IMR-90 (cell line): Measurements from ENCODE around the gene ADD3. TPM values are rescaled to one million over a fixed set of nuclear protein-coding genes. Genes with fewer than 3 reads are reported as not detected.

Source experiments
- ATAC-seq: fragments of 200-7000 bp; cut with Tn5 transposase; 2 replicates; pipeline ENCODE4 v1.9.1; 2020; ENCODE audit warnings: low read depth, mild to moderate bottlenecking, moderate library complexity
- BruUV-seq: library from RNA; stranded (reverse); fragments of 400-500 nt; replicated peaks from 2 replicates; lab custom pipeline; 2021; lab: Mats Ljungman, UMichigan
- CTCF ChIA-PET: fragments of 300-600 bp; formaldehyde crosslinking; extraction: SDS; loops from one replicate; lab custom pipeline; 2021; ENCODE audit warnings: antibody characterized with exemption; lab: Yijun Ruan, JAX
- POLR2A ChIA-PET: fragments of 300-600 bp; sonication (Branson Sonifier 250); formaldehyde crosslinking; loops from one replicate; lab custom pipeline; 2022; ENCODE audit warnings: antibody characterized with exemption; ENCODE audit not compliant: unreplicated experiment; lab: Charles Lee
- DNase-seq: peaks from one replicate; pipeline ENCODE4 v3.0.0; 2013
- H2AFZ ChIP-seq: replicated peaks from 2 replicates; pipeline ENCODE3; 2013; ENCODE audit warnings: low read length, mild to moderate bottlenecking; ENCODE audit not compliant: poor library complexity
- H2AK5ac ChIP-seq: 2 replicates; pipeline ENCODE4 v1.6.1; 2013; ENCODE audit warnings: low read depth, low read length, inconsistent platforms
- H2AK9ac ChIP-seq: replicated peaks from 2 replicates; pipeline ENCODE3; 2013; ENCODE audit warnings: mild to moderate bottlenecking, low read depth, low read length, moderate library complexity; ENCODE audit not compliant: poor library complexity
- H2BK120ac ChIP-seq: 2 replicates; pipeline ENCODE4 v1.6.1; 2013; ENCODE audit warnings: low read depth, low read length, inconsistent platforms
- H2BK15ac ChIP-seq: 3 replicates; pipeline ENCODE4 v1.6.1; 2013; ENCODE audit warnings: low read depth, low read length, inconsistent platforms
- H2BK20ac ChIP-seq: 2 replicates; pipeline ENCODE4 v1.6.1; 2013; ENCODE audit warnings: low read depth, mild to moderate bottlenecking, inconsistent platforms, low read length, moderate library complexity
- H2BK5ac ChIP-seq: 2 replicates; pipeline ENCODE4 v1.6.1; 2013; ENCODE audit warnings: mild to moderate bottlenecking, low read depth, low read length, inconsistent platforms; ENCODE audit not compliant: poor library complexity, severe bottlenecking
- H3K14ac ChIP-seq: replicated peaks from 2 replicates; pipeline ENCODE4 v1.6.1; 2013; ENCODE audit warnings: low read depth, low read length, inconsistent platforms
- H3K18ac ChIP-seq: 2 replicates; pipeline ENCODE4 v1.6.1; 2013; ENCODE audit warnings: low read depth, low read length, control low read depth
- H3K23ac ChIP-seq: 2 replicates; pipeline ENCODE4 v1.6.1; 2013; ENCODE audit warnings: low read depth, low read length, inconsistent platforms
- H3K27ac ChIP-seq: 2 replicates; pipeline ENCODE4 v1.5.1; 2013; ENCODE audit warnings: mild to moderate bottlenecking, control low read depth, low read length; ENCODE audit not compliant: insufficient read depth
- H3K27me3 ChIP-seq: 2 replicates; pipeline ENCODE4 v1.6.1; 2013; ENCODE audit warnings: low read length; ENCODE audit not compliant: control insufficient read depth, insufficient read depth
- H3K36me3 ChIP-seq: 2 replicates; pipeline ENCODE4 v1.6.1; 2013; ENCODE audit warnings: low read length, mixed read lengths; ENCODE audit not compliant: control insufficient read depth, insufficient read depth
- H3K4ac ChIP-seq: 2 replicates; pipeline ENCODE4 v1.6.1; 2013; ENCODE audit warnings: low read depth, low read length, inconsistent platforms
- H3K4me1 ChIP-seq: 2 replicates; pipeline ENCODE4 v1.6.1; 2013; ENCODE audit warnings: low read length, mixed read lengths; ENCODE audit not compliant: control insufficient read depth, insufficient read depth
- H3K4me2 ChIP-seq: 2 replicates; pipeline ENCODE4 v1.6.1; 2013; ENCODE audit warnings: low read depth, mild to moderate bottlenecking, control low read depth, low read length, moderate library complexity
- H3K4me3 ChIP-seq: 2 replicates; pipeline ENCODE4 v1.5.1; 2013; ENCODE audit warnings: low read depth, mild to moderate bottlenecking, control low read depth, low read length, moderate library complexity; ENCODE audit not compliant: insufficient read depth
- H3K56ac ChIP-seq: 2 replicates; pipeline ENCODE4 v1.6.1; 2013; ENCODE audit warnings: low read length, inconsistent platforms; ENCODE audit not compliant: insufficient read depth; ENCODE audit errors: extremely low read depth
- H3K79me1 ChIP-seq, 2 experiments: 2 replicates each; pipeline ENCODE4 v1.6.1; 2013; ENCODE audit warnings: low read length in 2 of 2, inconsistent platforms in 1 of 2, low read depth in 1 of 2
- H3K9ac ChIP-seq: 2 replicates; pipeline ENCODE4 v1.6.1; 2013; ENCODE audit warnings: low read depth, low read length, control low read depth
- H3K9me1 ChIP-seq: 2 replicates; pipeline ENCODE4 v1.6.1; 2013; ENCODE audit warnings: low read length, inconsistent platforms; ENCODE audit not compliant: insufficient read depth
- H3K9me3 ChIP-seq: 2 replicates; pipeline ENCODE4 v1.6.1; 2013; ENCODE audit warnings: low read length; ENCODE audit not compliant: control insufficient read depth, insufficient read depth
- H4K20me1 ChIP-seq: 2 replicates; pipeline ENCODE4 v1.6.1; 2013; ENCODE audit warnings: low read length, inconsistent platforms; ENCODE audit not compliant: insufficient read depth
- H4K5ac ChIP-seq: 2 replicates; pipeline ENCODE4 v1.6.1; 2013; ENCODE audit warnings: mild to moderate bottlenecking, low read depth, low read length, control low read depth
- H4K8ac ChIP-seq, 2 experiments: 2 replicates each; pipeline ENCODE4 v1.6.1; 2013; ENCODE audit warnings: low read depth in 2 of 2, low read length in 2 of 2, control low read depth in 1 of 2, inconsistent platforms in 1 of 2
- H4K91ac ChIP-seq: 2 replicates; pipeline ENCODE4 v1.6.1; 2013; ENCODE audit warnings: low read depth, low read length, inconsistent platforms; ENCODE audit not compliant: insufficient read depth
- BHLHE40 ChIP-seq: fragments of 150-350 bp; IDR thresholded peaks from 2 replicates; pipeline ENCODE4 v1.6.1; 2016; ENCODE audit warnings: mild to moderate bottlenecking, low read depth, low read length
- CEBPB ChIP-seq: IDR thresholded peaks from 2 replicates; pipeline ENCODE4 v1.6.1; 2012; ENCODE audit warnings: low read depth, low read length, improper control_type of control experiment
- CHD1 ChIP-seq: IDR thresholded peaks from 2 replicates; pipeline ENCODE4 v1.6.1; 2012; ENCODE audit warnings: low read depth, low read length, improper control_type of control experiment
- CTCF ChIP-seq: conservative IDR thresholded peaks from 2 replicates; pipeline ENCODE4 v1.5.1; 2012; ENCODE audit warnings: mild to moderate bottlenecking, low read depth, low read length, improper control_type of control experiment
- ELK1 ChIP-seq: fragments of 150-350 bp; IDR thresholded peaks from 2 replicates; pipeline ENCODE4 v1.6.1; 2016; ENCODE audit warnings: low read depth, mild to moderate bottlenecking, low read length, moderate library complexity, borderline replicate concordance
- FOS ChIP-seq: fragments of 150-350 bp; IDR thresholded peaks from 2 replicates; pipeline ENCODE4 v1.6.1; 2016; ENCODE audit warnings: low read depth, low read length
- MAFK ChIP-seq: IDR thresholded peaks from 2 replicates; pipeline ENCODE4 v1.6.1; 2012; ENCODE audit warnings: low read depth, low read length, improper control_type of control experiment
- MAZ ChIP-seq: IDR thresholded peaks from 2 replicates; pipeline ENCODE4 v1.6.1; 2012; ENCODE audit warnings: low read depth, mild to moderate bottlenecking, low read length, improper control_type of control experiment, moderate library complexity, borderline replicate concordance
- MXI1 ChIP-seq: IDR thresholded peaks from 2 replicates; pipeline ENCODE4 v1.6.1; 2012; ENCODE audit warnings: low read depth, mild to moderate bottlenecking, low read length, moderate library complexity, borderline replicate concordance
- NFE2L2 ChIP-seq: fragments of 150-350 bp; IDR thresholded peaks from 2 replicates; pipeline ENCODE4 v1.6.1; 2016; ENCODE audit warnings: low read depth, mild to moderate bottlenecking, low read length
- POLR2A ChIP-seq: IDR thresholded peaks from 2 replicates; pipeline ENCODE4 v1.6.1; 2012; ENCODE audit warnings: mild to moderate bottlenecking, low read depth, low read length
- RAD21 ChIP-seq: IDR thresholded peaks from 2 replicates; pipeline ENCODE4 v1.6.1; 2012; ENCODE audit warnings: low read length, improper control_type of control experiment
- RCOR1 ChIP-seq: IDR thresholded peaks from 2 replicates; pipeline ENCODE4 v1.6.1; 2012; ENCODE audit warnings: mild to moderate bottlenecking, low read length, improper control_type of control experiment; ENCODE audit not compliant: insufficient replicate concordance
- RFX5 ChIP-seq: IDR thresholded peaks from 2 replicates; pipeline ENCODE4 v1.8.0; 2012; ENCODE audit warnings: low read depth, mild to moderate bottlenecking, low read length, moderate library complexity
- SMC3 ChIP-seq: fragments of 150-350 bp; IDR thresholded peaks from 2 replicates; pipeline ENCODE4 v1.6.1; 2016; ENCODE audit warnings: low read depth, mild to moderate bottlenecking, antibody characterized with exemption, low read length, moderate library complexity
- USF2 ChIP-seq: fragments of 150-350 bp; IDR thresholded peaks from 2 replicates; pipeline ENCODE4 v1.6.1; 2017; ENCODE audit warnings: mild to moderate bottlenecking, antibody characterized with exemption, low read length, low read depth
- WGBS, 2 experiments: methylation state at CpG; one replicate each; pipeline versions ENCODE4 v1.1.5 to v1.1.7; 2013; ENCODE audit warnings: missing lambda C conversion rate in 2 of 2; ENCODE audit not compliant: insufficient read length in 1 of 2; ENCODE audit errors: extremely low coverage in 2 of 2; 5-methylcytosine and 5-hydroxymethylcytosine counted together
- dilution Hi-C: fragments of 300-500 bp; cut with HindIII; formaldehyde crosslinking; loops from one replicate; pipeline ENCODE4 v1.14.3; 2018; ENCODE audit warnings: low sequenced_read_pairs; ENCODE audit not compliant: unreplicated experiment
- in situ Hi-C: fragments of 300-500 bp; cut with MboI; formaldehyde crosslinking; loops from 3 replicates; pipeline ENCODE4 v1.14.3; 2019; ENCODE audit warnings: low sequenced_read_pairs, inconsistent platforms, mixed read lengths
- intact Hi-C: fragments of 100-400 bp; cut with micrococcal nuclease; formaldehyde crosslinking; loops from 2 replicates; pipeline ENCODE4 v1.10.0; 2022
- polyA plus RNA-seq, 3 experiments: library from polyadenylated mRNA; depleted of rRNA; stranded (reverse); fragments of >200 nt; gene quantifications; 2 replicates each; pipeline ENCODE4 v1.2.3, GENCODE V29; 2012; ENCODE audit warnings: low replicate concordance in 1 of 3
- total RNA-seq: library from RNA; depleted of rRNA; stranded (reverse); fragments of >200 nt; gene quantifications from 2 replicates; pipeline ENCODE4 v1.2.3, GENCODE V29; 2012

The ADD3 gene
- total and polyA plus RNA-seq, 2 of the 4 experiments (the other 2 are of a cell fraction) = 138 to 212 TPM

DNA sequence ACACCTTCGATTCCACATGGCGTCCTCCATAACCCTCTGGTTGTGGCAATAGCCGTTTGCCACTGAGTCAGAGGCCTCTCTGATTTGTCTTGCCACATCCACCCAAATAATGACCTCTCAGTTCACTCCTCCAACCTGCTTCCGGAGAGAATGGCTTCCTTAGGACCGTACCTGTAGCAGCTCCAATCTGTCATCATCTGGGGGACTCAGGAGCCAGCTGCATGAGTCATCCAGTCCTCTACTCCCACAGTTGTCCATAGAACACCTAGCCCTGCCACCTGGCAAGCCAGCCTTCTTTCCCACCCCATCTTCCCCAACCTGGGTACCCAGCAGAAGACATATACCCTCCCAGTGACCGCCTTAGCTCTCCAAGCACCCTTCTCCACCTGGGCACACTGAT lies 135.2 kb downstream of the ADD3 start:
- POLR2A ChIA-PET = no interaction called here
- H3K27me3 ChIP-seq = no peaks in the 10 kb centered on the region
- dilution Hi-C loops (loop anchor here (25.0 kb wide), 1 partner anchor 144 kb away; no protein-coding TSS in a partner anchor), intact Hi-C loops (no loop called here), in situ Hi-C loops (no loop called here)
- no peak overlapping the region for H3K23ac ChIP-seq
- no peak overlapping the region for H4K8ac ChIP-seq
- H3K18ac ChIP-seq = no peak overlapping the region
- no peak overlapping the region for H3K4ac ChIP-seq
- WGBS, 2 experiments = 76% methylated on average over 5 of the region's 6 CpGs; no CpG with 5 or more reads in 1 of the 2 experiments
- no peak overlapping the region for H2BK15ac ChIP-seq
- H3K4me1 ChIP-seq = no peaks in the 10 kb centered on the region
- H3K56ac ChIP-seq = no peak overlapping the region
- H3K27ac ChIP-seq = no peak overlapping the region
- H3K4me3 ChIP-seq = no peak overlapping the region
- 0 out of 2 replicates have a peak, but pooled peaks cover 3% of the 10 kb centered on the region for H3K9me1 ChIP-seq
- DNase-seq = no peak
- no peak overlapping the region for H2BK120ac ChIP-seq
- no peak overlapping the region for H2AK5ac ChIP-seq
- H3K79me1 ChIP-seq = no peaks in the 10 kb centered on the region
- CTCF ChIA-PET = interaction anchor here (0.6 kb wide), 1 partner anchor 778 kb away, joined by 3 read pairs; no protein-coding TSS in a partner anchor
- no TSS peak for BruUV-seq
- no peak for ATAC-seq
- H2BK20ac ChIP-seq = no peak overlapping the region
- no peak overlapping the region for H4K91ac ChIP-seq
- H3K36me3 ChIP-seq = no peaks in the 10 kb centered on the region
- TF ChIP-seq FOS (no peak), MAFK (no peak), ELK1 (no peak), RCOR1 (no peak), RAD21 (no peak), BHLHE40 (no peak), NFE2L2 (no peak), CTCF (no peak), POLR2A (no peak), CHD1 (no peak), USF2 (no peak), SMC3 (no peak), MAZ (no peak), CEBPB (no peak), MXI1 (no peak), RFX5 (no peak)
- H3K9me3 ChIP-seq = no peaks in the 10 kb centered on the region
- no peaks in the 10 kb centered on the region for H4K20me1 ChIP-seq
- H2AK9ac ChIP-seq = no peak overlapping the region
- no peak overlapping the region for H2BK5ac ChIP-seq
- no peak overlapping the region for H4K5ac ChIP-seq
- H2AFZ ChIP-seq = no peak overlapping the region
- H3K4me2 ChIP-seq = no peak overlapping the region
- no peak overlapping the region for H3K14ac ChIP-seq
- H3K9ac ChIP-seq = no peak overlapping the region
